HG03469 (cell line): Measurements from ENCODE around the gene TPR.
"Not testable (repeated sequence)": the region's sequence is repeated elsewhere in the genome, so short reads cannot be mapped to it uniquely, and the experiment has no call there.

Experiments
- ATAC-seq: cut with Tn5 transposase; IDR thresholded peaks from one replicate; pipeline ENCODE4 v1.9.1; 2021; ENCODE audit warnings: mild to moderate bottlenecking, moderate library complexity, moderate number of reproducible peaks; ENCODE audit not compliant: unreplicated experiment

The TPR gene

GRCh38 chr1:186375152-186375928, at the start of gene TPR, which contains the start of gene ODR4:
Gene TPR, minus strand, starts transcription at chr1:186375253. Its CDS starts 225 bp downstream, at chr1:186375028.
Gene ODR4, plus strand, starts transcription at chr1:186375838. Its CDS starts 3,948 bp downstream, at chr1:186379786.
- ATAC-seq: peak; percentile 82

- no peak for ATAC-seq
Measured at GRCh38 chr1:186424539-186424938, 49.5 kb upstream of the TPR start.

GRCh38 chr1:186421446-186421845, 46.4 kb upstream of the TPR start:
- ATAC-seq: no peak

- peak; percentile 67 for ATAC-seq
Measured at GRCh38 chr1:186420923-186421322, 45.9 kb upstream of the TPR start.

GRCh38 chr1:186420311-186420710, 45.3 kb upstream of the TPR start:
- no peak for ATAC-seq

GRCh38 chr1:186418503-186418902, 43.5 kb upstream of the TPR start:
- no peak for ATAC-seq

GRCh38 chr1:186413319-186413718, 38.3 kb upstream of the TPR start:
- no peak for ATAC-seq

- ATAC-seq: no peak
Measured at GRCh38 chr1:186409091-186409490, 34.0 kb upstream of the TPR start.

GRCh38 chr1:186404454-186405051, 29.5 kb upstream of the TPR start:
- ATAC-seq: peak; percentile 49

- no peak for ATAC-seq
Measured at GRCh38 chr1:186403632-186404031, 28.6 kb upstream of the TPR start.

- not testable (repeated sequence) for ATAC-seq
Measured at GRCh38 chr1:186401446-186401845, 26.4 kb upstream of the TPR start.

GRCh38 chr1:186392711-186393110, 17.7 kb upstream of the TPR start:
- not testable (repeated sequence) for ATAC-seq

- no peak for ATAC-seq
Measured at GRCh38 chr1:186391841-186392240, 16.8 kb upstream of the TPR start.

GRCh38 chr1:186390925-186391324, 15.9 kb upstream of the TPR start:
- no peak for ATAC-seq

- no peak for ATAC-seq
Measured at GRCh38 chr1:186386725-186387383, 11.8 kb upstream of the TPR start.

GRCh38 chr1:186375929-186376319, 871 bp upstream of the TPR start:
- ATAC-seq: peak; percentile 2

- ATAC-seq: peak; percentile 33
Measured at GRCh38 chr1:186374303-186375151, 526 bp downstream of the TPR start.

- not testable (repeated sequence) for ATAC-seq
Measured at GRCh38 chr1:186347837-186348691, 27.0 kb downstream of the TPR start.

GRCh38 chr1:186340772-186341171, 34.3 kb downstream of the TPR start:
- ATAC-seq: no peak

- ATAC-seq: no peak
Measured at GRCh38 chr1:186337554-186337953, 37.5 kb downstream of the TPR start.
